Ovary (tissue), 9 donors: ENCODE measurements around the gene IST1. TPM values are rescaled to one million over a fixed set of nuclear protein-coding genes. Genes with fewer than 3 reads are reported as not detected.

Experiments used
- DNase-seq, 5 donors: peaks; one replicate each; pipeline ENCODE4 v3.0.0-alpha.2; 2019 to 2020
- H3K27ac ChIP-seq, 2 donors: fragments of 200-600 bp; one replicate each; pipeline versions ENCODE4 v1.5.1 to v1.8.0; 2019 to 2022
- H3K27me3 ChIP-seq: fragments of 200-600 bp; one replicate; pipeline ENCODE4 v1.8.0; 2022
- H3K36me3 ChIP-seq: fragments of 200-600 bp; sonication (generic); one replicate; pipeline ENCODE4 v1.5.1; 2019
- H3K4me1 ChIP-seq: one replicate; pipeline ENCODE4 v1.8.1; 2013; ENCODE audit warnings: mild to moderate bottlenecking, moderate library complexity; ENCODE audit not compliant: insufficient read depth
- H3K4me3 ChIP-seq: fragments of 200-600 bp; sonication (generic); one replicate; pipeline ENCODE4 v1.5.1; 2017
- H3K9me3 ChIP-seq, 2 donors: fragments of 200-600 bp in 1 of 2; sonication (generic) in 1 of 2; one replicate each; pipeline versions ENCODE4 v1.5.1 to v1.8.1; 2013 to 2019; ENCODE audit warnings: mild to moderate bottlenecking in 1 of 2, moderate library complexity in 1 of 2
- CTCF ChIP-seq, 3 donors: fragments of 450-650 bp in 2 of 3; fragments of 200-600 bp in 1 of 3; IDR thresholded peaks; one replicate each; pipeline versions ENCODE4 v1.5.1 to v1.8.0; 2016 to 2022; ENCODE audit warnings: antibody characterized with exemption in 3 of 3, mild to moderate bottlenecking in 1 of 3
- EP300 ChIP-seq: sonication (generic); formaldehyde crosslinking; IDR thresholded peaks from one replicate; pipeline ENCODE4 v1.6.1; 2017; ENCODE audit warnings: antibody characterized with exemption
- POLR2A ChIP-seq: fragments of 450-650 bp; IDR thresholded peaks from one replicate; pipeline ENCODE4 v1.6.1; 2017; ENCODE audit warnings: antibody characterized with exemption, mild to moderate bottlenecking, moderate library complexity
- WGBS, 3 donors: extraction: QIAGEN DNeasy Blood & Tissue Kit in 1 of 3; methylation state at CpG; one replicate each; pipeline versions ENCODE4 v1.1.5 to v1.1.7; 2013 to 2017; 5-methylcytosine and 5-hydroxymethylcytosine counted together
- intact Hi-C, 4 donors: fragments of 100-400 bp; cut with DNase I; formaldehyde crosslinking; loops; one replicate each; pipeline versions ENCODE4 v1.11.0 to v1.15.1; 2022 to 2023
- polyA plus RNA-seq, 2 donors: library from polyadenylated mRNA; stranded (reverse); fragments of 200-250 nt in 1 of 2; fragments of 350-450 nt in 1 of 2; fragmentation: Illumina TruSeq in 1 of 2; extraction: RNeasy Lipid Tissue Mini Kit (QIAGEN cat#74804) in 1 of 2; gene quantifications; one replicate each; pipeline ENCODE4 v1.2.3, GENCODE V29; 2013 to 2014
- total RNA-seq, 7 donors: library from RNA; depleted of rRNA in 2 of 7; stranded (reverse); fragments of >200 nt in 2 of 7; fragmentation: NEBNext Ultra II Directional in 3 of 7; extraction: Animal tissue kit (Norgen Biotek cat#: 25700) in 3 of 7; gene quantifications; one replicate each; pipeline versions ENCODE4 v1.1.0 to v1.2.4, GENCODE V29; 2016 to 2023
- donor health status: DM: no; HTN: no; CAD: no; lungs with moderate emphysema.
- donor health status: DM: no; HTN: no; CAD: no.
- donor health status: Bipolar disorder and iron deficiency.
- donor health status: DM: yes; HTN: yes; CAD: no.
- donor health status: DM: no; HTN: no; CAD: no.
- donor health status: DM: yes; HTN: yes; CAD: no.

Gene IST1
- total and polyA plus RNA-seq, 9 donors = 119 to 324 (median 169) TPM

DNA sequence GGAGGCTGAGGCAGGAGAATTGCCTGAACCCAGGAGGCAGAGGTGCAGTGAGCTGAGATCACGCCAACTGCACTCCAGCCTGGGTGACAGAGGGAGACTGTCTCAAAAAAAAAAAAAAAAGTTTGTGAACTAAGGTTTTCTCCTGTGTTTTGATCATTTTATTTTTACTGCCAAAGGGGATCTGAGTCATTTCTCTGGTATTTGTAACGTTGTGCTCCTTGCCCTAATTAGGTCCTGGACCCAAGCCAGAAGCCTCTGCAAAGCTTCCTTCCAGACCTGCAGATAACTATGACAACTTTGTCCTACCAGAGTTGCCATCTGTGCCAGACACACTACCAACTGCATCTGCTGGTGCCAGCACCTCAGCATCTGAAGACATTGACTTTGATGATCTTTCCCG, 32.1 kb downstream of the IST1 start:
- intact Hi-C loops = no loop called here
- no peaks in the 10 kb centered on the region for H3K9me3 ChIP-seq
- H3K36me3 ChIP-seq = no peaks in the 10 kb centered on the region
- no peak overlapping the region for H3K4me3 ChIP-seq
- H3K4me1 ChIP-seq = peaks cover 8% of the 10 kb centered on the region
- TF ChIP-seq CTCF (IDR thresholded peaks at IDR 0.05) (no peak), POLR2A (no peak), EP300 (no peak)
- WGBS, 3 donors = 13 to 26% (median 23%) methylated on average over 3 of the region's 3 CpGs
- H3K27ac ChIP-seq = peak overlapping the region in 1 of 2 donors; percentile 7
- peak; percentile 43 to 63 (median 51) for DNase-seq
- no peaks in the 10 kb centered on the region for H3K27me3 ChIP-seq

DNA sequence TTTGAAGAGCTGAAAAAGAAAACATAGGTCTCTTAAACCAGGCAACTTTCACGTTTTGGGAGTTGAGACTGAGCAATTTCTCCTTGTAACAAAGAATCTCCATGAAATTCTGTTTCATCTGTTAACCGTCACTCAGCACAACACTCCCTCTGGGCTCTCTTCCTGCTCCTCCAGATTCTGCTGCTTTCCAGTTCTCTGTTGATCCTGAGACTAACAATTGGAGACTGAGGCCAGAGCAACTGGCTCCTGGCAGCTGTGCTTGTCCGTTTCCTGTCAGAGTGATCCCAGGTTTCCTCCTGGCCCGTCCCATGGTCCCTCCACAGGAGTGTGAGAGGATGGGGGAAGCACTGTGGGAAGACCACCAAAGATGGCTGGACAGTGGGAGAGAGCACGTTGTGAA, 32.5 kb downstream of the IST1 start:
- H3K9me3 ChIP-seq = no peaks in the 10 kb centered on the region
- peaks cover 8% of the 10 kb centered on the region for H3K4me1 ChIP-seq
- no peak overlapping the region for H3K27ac ChIP-seq
- no peak overlapping the region for H3K4me3 ChIP-seq
- intact Hi-C loops = no loop called here
- TF ChIP-seq POLR2A (no peak), EP300 (no peak), CTCF (IDR thresholded peaks at IDR 0.05) (no peak)
- no peak for DNase-seq
- H3K36me3 ChIP-seq = no peaks in the 10 kb centered on the region
- 24 to 28% (median 27%) methylated on average over 5 of the region's 5 CpGs for WGBS, 3 donors
- H3K27me3 ChIP-seq = no peaks in the 10 kb centered on the region

- intact Hi-C loops = no loop called here
- Histone ChIP-seq H3K27ac (no peak overlapping the region), H3K4me3 (no peak overlapping the region), H3K4me1 (peaks cover 8% of the 10 kb centered on the region), H3K36me3 (no peaks in the 10 kb centered on the region), H3K27me3 (no peaks in the 10 kb centered on the region), H3K9me3 (no peaks in the 10 kb centered on the region)
- TF ChIP-seq CTCF (IDR thresholded peaks at IDR 0.05) = no peak
- no peak for TF ChIP-seq POLR2A
- TF ChIP-seq EP300 = no peak
- DNase-seq = peak in 1 of 5 donors; percentile 25
- 47 to 57% (median 50%) methylated on average over 3 of the region's 3 CpGs for WGBS, 3 donors
Observed at GRCh38 chr16:71929048-71929447, 33.7 kb downstream of the IST1 start.

DNA sequence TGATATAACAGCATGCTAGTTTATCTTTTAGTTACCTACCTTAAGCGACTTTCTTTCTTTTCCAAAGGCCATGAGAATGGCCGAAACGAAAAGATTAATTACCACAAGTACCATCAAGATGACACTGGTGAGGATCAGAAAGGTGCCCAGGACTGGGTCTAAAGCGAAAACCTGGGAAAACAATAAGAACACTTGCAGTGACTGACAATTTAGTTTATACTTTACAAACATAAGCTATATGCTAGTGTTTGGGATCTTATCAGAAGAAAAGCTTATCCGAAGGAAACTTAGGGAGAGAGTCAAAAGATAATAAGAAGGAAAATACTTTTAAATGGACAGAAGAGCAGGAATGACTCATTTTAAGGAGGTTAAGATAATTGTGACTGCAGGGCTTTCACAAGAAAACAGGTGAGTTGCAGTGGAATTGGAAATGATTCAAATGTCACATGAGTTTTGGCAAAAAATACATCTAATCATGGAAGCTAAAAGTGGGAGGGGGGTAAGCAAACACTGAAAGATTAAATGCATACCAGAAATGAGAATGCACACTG, 34.8 kb downstream of the IST1 start:
- no peaks in the 10 kb centered on the region for H3K27me3 ChIP-seq
- 54 to 68% (median 56%) methylated on average over 5 of the region's 5 CpGs for WGBS, 3 donors
- no peak for DNase-seq
- TF ChIP-seq EP300 = no peak
- TF ChIP-seq CTCF (IDR thresholded peaks at IDR 0.05) = no peak
- no peak for TF ChIP-seq POLR2A
- no peak overlapping the region for H3K4me3 ChIP-seq
- H3K4me1 ChIP-seq = peaks cover 6% of the 10 kb centered on the region
- H3K27ac ChIP-seq = no peak overlapping the region
- no peaks in the 10 kb centered on the region for H3K9me3 ChIP-seq
- intact Hi-C loops = no loop called here
- no peaks in the 10 kb centered on the region for H3K36me3 ChIP-seq
